ENCODE data around the gene TTC27. TPM values are rescaled to one million over a fixed set of nuclear protein-coding genes. Genes with fewer than 3 reads are reported as not detected.

TTC27 gene
- total RNA-seq, 1 experiment from 2014 or later, result 23.9 TPM

- DNase-seq (ENCODE audit: low read depth), result no peak
Measured at GRCh38 chr2:32666704-32667103, 38.9 kb downstream of the TTC27 start.

- no peak for DNase-seq (ENCODE audit: low read depth)
Measured at GRCh38 chr2:32668254-32668653, 40.4 kb downstream of the TTC27 start.

- DNase-seq (ENCODE audit: low read depth), result no peak
Measured at GRCh38 chr2:32671885-32672533, 44.2 kb downstream of the TTC27 start.

GRCh38 chr2:32678825-32679224 is 51.0 kb downstream of the TTC27 start:
- peak; percentile 52 for DNase-seq (ENCODE audit: low read depth)

- DNase-seq (ENCODE audit: low read depth), result no peak
Measured at GRCh38 chr2:32680942-32681341, 53.1 kb downstream of the TTC27 start.

- no peak for DNase-seq (ENCODE audit: low read depth)
Measured at GRCh38 chr2:32683520-32684086, 55.8 kb downstream of the TTC27 start.

GRCh38 chr2:32688541-32688940 is 60.7 kb downstream of the TTC27 start:
- DNase-seq (ENCODE audit: low read depth), result peak; percentile 77

- DNase-seq (ENCODE audit: low read depth), result no peak
Measured at GRCh38 chr2:32691678-32692077, 63.8 kb downstream of the TTC27 start.

GRCh38 chr2:32696439-32696838 is 68.6 kb downstream of the TTC27 start:
- no peak for DNase-seq (ENCODE audit: low read depth)

GRCh38 chr2:32697156-32697555 is 69.3 kb downstream of the TTC27 start:
- DNase-seq (ENCODE audit: low read depth), result peak; percentile 25

GRCh38 chr2:32699151-32699550 is 71.3 kb downstream of the TTC27 start:
- DNase-seq (ENCODE audit: low read depth), result no peak

- no peak for DNase-seq (ENCODE audit: low read depth)
Measured at GRCh38 chr2:32701806-32702205, 74.0 kb downstream of the TTC27 start.

GRCh38 chr2:32702303-32703064 is 74.6 kb downstream of the TTC27 start:
- DNase-seq (ENCODE audit: low read depth), result no peak

GRCh38 chr2:32706815-32707579 is 79.1 kb downstream of the TTC27 start:
- peak; percentile 2 for DNase-seq (ENCODE audit: low read depth)

- peak; percentile 57 for DNase-seq (ENCODE audit: low read depth)
Measured at GRCh38 chr2:32711219-32711618, 83.4 kb downstream of the TTC27 start.

GRCh38 chr2:32711908-32712501 is 84.2 kb downstream of the TTC27 start:
- no peak for DNase-seq (ENCODE audit: low read depth)

- DNase-seq (ENCODE audit: low read depth), result no peak
Measured at GRCh38 chr2:32712870-32713269, 85.0 kb downstream of the TTC27 start.

- DNase-seq (ENCODE audit: low read depth), result no peak
Measured at GRCh38 chr2:32714521-32714920, 86.7 kb downstream of the TTC27 start.

- DNase-seq (ENCODE audit: low read depth), result no peak
Measured at GRCh38 chr2:32715391-32715841, 87.6 kb downstream of the TTC27 start.

GRCh38 chr2:32715981-32716380 is 88.1 kb downstream of the TTC27 start:
- DNase-seq (ENCODE audit: low read depth), result no peak

GRCh38 chr2:32716598-32716997 is 88.7 kb downstream of the TTC27 start:
- no peak for DNase-seq (ENCODE audit: low read depth)

Measured in HT1080 (cell line).